ENCODE measurements around the gene WASHC4. TPM values are rescaled to one million over a fixed set of nuclear protein-coding genes. Genes with fewer than 3 reads are reported as not detected.

Gene WASHC4
- polyA plus RNA-seq, 2 of the 4 experiments (the other 2 are of a cell fraction): 26.5 to 67.6 TPM

DNA sequence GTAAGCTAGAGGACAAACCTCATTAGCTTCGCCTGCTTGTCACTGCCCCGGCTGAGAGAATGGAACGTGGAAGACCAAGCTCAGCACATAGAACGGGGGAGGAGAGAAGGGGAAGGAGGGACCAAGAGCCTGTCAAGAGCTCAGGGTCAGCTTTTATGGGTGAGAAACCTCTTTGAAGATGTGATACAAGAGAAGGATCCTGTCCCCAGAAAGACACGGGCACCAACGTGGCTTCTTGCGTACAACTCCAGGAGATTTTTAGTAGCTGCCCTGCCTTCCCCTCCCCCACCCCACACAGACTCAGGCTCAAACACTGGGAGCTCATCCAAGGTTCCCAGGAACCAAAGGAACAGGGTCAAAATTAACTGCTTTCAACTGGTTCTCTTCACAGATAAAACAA, 93.8 kb downstream of the WASHC4 start (continued):
- TF ChIP-seq, protein P1, sequence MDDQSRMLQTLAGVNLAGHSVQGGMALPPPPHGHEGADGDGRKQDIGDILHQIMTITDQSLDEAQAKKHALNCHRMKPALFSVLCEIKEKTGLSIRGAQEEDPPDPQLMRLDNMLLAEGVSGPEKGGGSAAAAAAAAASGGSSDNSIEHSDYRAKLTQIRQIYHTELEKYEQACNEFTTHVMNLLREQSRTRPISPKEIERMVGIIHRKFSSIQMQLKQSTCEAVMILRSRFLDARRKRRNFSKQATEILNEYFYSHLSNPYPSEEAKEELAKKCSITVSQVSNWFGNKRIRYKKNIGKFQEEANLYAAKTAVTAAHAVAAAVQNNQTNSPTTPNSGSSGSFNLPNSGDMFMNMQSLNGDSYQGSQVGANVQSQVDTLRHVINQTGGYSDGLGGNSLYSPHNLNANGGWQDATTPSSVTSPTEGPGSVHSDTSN (IDR thresholded peaks at IDR 0.05): no peak

DNA sequence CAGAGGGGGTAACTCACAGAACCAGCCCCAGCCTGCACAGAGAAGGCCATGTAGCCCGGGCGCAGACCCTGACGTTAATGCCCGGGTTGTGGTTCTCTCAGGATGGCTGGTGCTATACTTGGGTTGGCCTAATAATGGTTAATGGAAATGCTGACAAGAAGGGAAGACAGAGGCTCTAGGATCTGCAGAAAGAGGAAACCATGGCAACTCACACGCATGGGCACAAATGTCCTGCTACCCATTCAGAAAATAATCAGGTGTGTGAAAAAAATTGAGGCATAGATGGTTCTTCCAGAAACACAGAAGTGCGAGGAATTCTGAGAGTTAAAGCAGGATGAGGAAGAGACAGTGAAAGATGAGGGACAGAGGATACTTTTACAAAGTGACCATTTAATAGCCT, 94.7 kb downstream of the WASHC4 start:
- Histone ChIP-seq H3K27ac (no peak overlapping the region), H3K9me3 (no peaks in the 10 kb centered on the region), H3K4me1 (no peaks in the 10 kb centered on the region), H3K4me2 (no peak overlapping the region), H3K4me3 (no peak overlapping the region)
- ChIA-PET CTCF (no interaction called here), POLR2A (no interaction called here)
- ATAC-seq (no peak), DNase-seq (ENCODE audit: low read depth in 1 of 2, low spot score in 1 of 2) (no peak), FAIRE-seq (no peak)
- TF ChIP-seq JUN (IDR thresholded peaks at IDR 0.05) (no peak), USF2 (IDR thresholded peaks at IDR 0.05) (no peak), REST (IDR thresholded peaks at IDR 0.05) (no peak), POLR2A (IDR thresholded peaks at IDR 0.05; ENCODE audit: low read length) (no peak), EHF (CRISPR knock-in tag; IDR thresholded peaks at IDR 0.05) (no peak), KDM1A (IDR thresholded peaks at IDR 0.05; ENCODE audit: low read depth) (no peak), FOSB (CRISPR knock-in tag; IDR thresholded peaks at IDR 0.05) (no peak), MAX (IDR thresholded peaks at IDR 0.05) (no peak)
- TF ChIP-seq, protein P2, sequence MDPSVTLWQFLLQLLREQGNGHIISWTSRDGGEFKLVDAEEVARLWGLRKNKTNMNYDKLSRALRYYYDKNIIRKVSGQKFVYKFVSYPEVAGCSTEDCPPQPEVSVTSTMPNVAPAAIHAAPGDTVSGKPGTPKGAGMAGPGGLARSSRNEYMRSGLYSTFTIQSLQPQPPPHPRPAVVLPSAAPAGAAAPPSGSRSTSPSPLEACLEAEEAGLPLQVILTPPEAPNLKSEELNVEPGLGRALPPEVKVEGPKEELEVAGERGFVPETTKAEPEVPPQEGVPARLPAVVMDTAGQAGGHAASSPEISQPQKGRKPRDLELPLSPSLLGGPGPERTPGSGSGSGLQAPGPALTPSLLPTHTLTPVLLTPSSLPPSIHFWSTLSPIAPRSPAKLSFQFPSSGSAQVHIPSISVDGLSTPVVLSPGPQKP (IDR thresholded peaks at IDR 0.05; ENCODE audit: low read depth, low read length): no peak
- WGBS (ENCODE audit: missing lambda C conversion rate): 94% methylated on average over 6 of the region's 6 CpGs

DNA sequence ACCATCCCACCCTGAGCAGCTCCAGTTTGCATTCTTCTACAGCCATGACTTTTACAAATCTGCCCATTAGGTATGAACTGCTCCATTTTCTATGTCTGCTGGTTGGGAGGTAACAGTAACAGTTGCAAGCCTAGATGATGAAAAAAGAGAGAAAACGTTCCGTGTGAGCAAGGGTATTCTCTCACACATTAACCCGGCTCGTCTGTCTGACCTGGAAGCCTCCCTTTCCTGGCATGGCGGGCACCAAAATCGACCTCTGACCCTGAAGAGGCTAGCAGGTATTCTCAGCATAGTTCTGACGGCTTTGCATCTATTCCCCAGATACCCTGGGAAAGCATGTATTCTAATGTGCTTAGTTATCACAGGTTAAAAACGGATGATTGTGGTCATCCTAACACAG, 96.6 kb downstream of the WASHC4 start:
- Histone ChIP-seq H3K4me3 (no peak overlapping the region), H3K4me2 (no peak overlapping the region), H3K4me1 (no peaks in the 10 kb centered on the region), H3K9me3 (no peaks in the 10 kb centered on the region), H3K27ac (no peak overlapping the region)
- no peak for ATAC-seq
- no peak for DNase-seq (ENCODE audit: low read depth in 1 of 2, low spot score in 1 of 2)
- TF ChIP-seq MAX (IDR thresholded peaks at IDR 0.05) (no peak), FOSB (CRISPR knock-in tag; IDR thresholded peaks at IDR 0.05) (no peak), ZSCAN20 (CRISPR knock-in tag; IDR thresholded peaks at IDR 0.05) (no peak), TFCP2L1 (CRISPR knock-in tag; IDR thresholded peaks at IDR 0.05) (no peak), EHMT2 (IDR thresholded peaks at IDR 0.05; ENCODE audit: low read depth) (no peak)
- ChIA-PET CTCF (no interaction called here), POLR2A (no interaction called here)
- no peak for FAIRE-seq
- 79% methylated on average over 8 of the region's 8 CpGs for WGBS (ENCODE audit: missing lambda C conversion rate)

GRCh38 chr12:105204916-105205315, 97.4 kb downstream of the WASHC4 start:
- CTCF ChIA-PET: interaction anchor here (0.6 to 2.1 kb wide), 7 partner anchors 15 to 720 kb away, joined by 3 to 6 read pairs (median 3); no protein-coding TSS in a partner anchor
- WGBS (ENCODE audit: missing lambda C conversion rate): 76% methylated on average over 6 of the region's 6 CpGs
- no peak for FAIRE-seq
- Histone ChIP-seq H3K27ac (no peak overlapping the region), H3K9me3 (no peaks in the 10 kb centered on the region), H3K4me2 (no peak overlapping the region), H3K4me1 (no peaks in the 10 kb centered on the region), H3K4me3 (no peak overlapping the region)
- ATAC-seq: no peak
- no peak for DNase-seq (ENCODE audit: low read depth in 1 of 2, low spot score in 1 of 2)
- POLR2A ChIA-PET: no interaction called here
- no peak for TF ChIP-seq HEYL (CRISPR knock-in tag; IDR thresholded peaks at IDR 0.05)
- TF ChIP-seq NPAS2 (CRISPR knock-in tag; IDR thresholded peaks at IDR 0.05; ENCODE audit: borderline replicate concordance): no peak
- no peak for TF ChIP-seq TP53 (CRISPR knock-in tag; IDR thresholded peaks at IDR 0.05)
- no peak for TF ChIP-seq ZNF302 (CRISPR knock-in tag; IDR thresholded peaks at IDR 0.05)
- TF ChIP-seq HES2 (IDR thresholded peaks at IDR 0.05): no peak
- no peak for TF ChIP-seq USF2 (IDR thresholded peaks at IDR 0.05)
- no peak for TF ChIP-seq SMC3 (IDR thresholded peaks at IDR 0.05)
- TF ChIP-seq EHMT2 (IDR thresholded peaks at IDR 0.05; ENCODE audit: low read depth): no peak
- no peak for TF ChIP-seq TFCP2L1 (CRISPR knock-in tag; IDR thresholded peaks at IDR 0.05)
- no peak for TF ChIP-seq NR3C1 (IDR thresholded peaks at IDR 0.05)
- TF ChIP-seq CHD4 (IDR thresholded peaks at IDR 0.05; ENCODE audit: borderline replicate concordance): no peak
- TF ChIP-seq CEBPB (IDR thresholded peaks at IDR 0.05): no peak
